Measurements from ENCODE around the gene USP5.

DNA sequence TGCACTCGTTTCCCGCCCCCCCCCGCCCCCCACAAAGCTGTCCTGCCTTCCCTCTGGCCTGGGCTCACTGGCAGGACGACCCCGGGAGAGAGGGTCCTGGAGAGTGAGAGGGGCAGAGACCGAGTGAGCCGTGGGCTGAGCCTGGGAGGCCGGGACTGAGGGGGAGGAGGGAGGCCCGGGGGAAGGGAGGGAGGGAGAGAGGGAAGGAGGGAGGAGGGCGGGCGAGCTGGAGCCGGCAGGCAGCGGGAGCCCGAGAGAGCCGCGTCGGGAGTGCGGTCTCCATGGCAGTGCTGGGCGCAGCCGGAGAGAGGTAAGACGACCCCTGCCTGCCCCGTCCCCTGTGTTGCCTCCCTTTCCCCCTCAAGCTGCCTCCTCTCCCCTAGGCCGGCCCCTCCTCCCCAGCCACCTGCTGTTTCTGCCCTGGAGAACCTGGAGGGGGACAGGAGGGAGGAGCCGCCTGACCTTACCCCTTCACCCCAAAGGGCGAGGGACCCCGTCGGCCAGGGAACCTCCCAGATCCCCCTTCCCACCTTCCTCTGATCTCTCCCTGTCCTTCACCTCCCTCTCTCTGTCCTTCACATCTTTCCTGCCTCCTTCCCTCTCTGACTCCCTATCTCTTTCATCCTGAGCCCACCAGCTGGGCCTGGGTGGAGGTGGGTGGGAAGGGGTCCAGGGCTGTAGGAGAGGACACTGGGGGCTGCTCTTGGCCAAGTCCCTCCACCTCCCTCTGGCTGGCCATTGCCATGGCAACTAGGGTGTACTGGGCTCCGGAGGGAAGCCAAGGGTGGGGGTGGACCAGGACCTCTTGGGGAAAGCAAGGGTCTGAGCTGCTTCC is 30.1 kb upstream of the USP5 start, which contains the start of gene GPR162:
- TF ChIP-seq, protein P1, sequence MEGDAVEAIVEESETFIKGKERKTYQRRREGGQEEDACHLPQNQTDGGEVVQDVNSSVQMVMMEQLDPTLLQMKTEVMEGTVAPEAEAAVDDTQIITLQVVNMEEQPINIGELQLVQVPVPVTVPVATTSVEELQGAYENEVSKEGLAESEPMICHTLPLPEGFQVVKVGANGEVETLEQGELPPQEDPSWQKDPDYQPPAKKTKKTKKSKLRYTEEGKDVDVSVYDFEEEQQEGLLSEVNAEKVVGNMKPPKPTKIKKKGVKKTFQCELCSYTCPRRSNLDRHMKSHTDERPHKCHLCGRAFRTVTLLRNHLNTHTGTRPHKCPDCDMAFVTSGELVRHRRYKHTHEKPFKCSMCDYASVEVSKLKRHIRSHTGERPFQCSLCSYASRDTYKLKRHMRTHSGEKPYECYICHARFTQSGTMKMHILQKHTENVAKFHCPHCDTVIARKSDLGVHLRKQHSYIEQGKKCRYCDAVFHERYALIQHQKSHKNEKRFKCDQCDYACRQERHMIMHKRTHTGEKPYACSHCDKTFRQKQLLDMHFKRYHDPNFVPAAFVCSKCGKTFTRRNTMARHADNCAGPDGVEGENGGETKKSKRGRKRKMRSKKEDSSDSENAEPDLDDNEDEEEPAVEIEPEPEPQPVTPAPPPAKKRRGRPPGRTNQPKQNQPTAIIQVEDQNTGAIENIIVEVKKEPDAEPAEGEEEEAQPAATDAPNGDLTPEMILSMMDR (IDR thresholded peaks at IDR 0.05), result no peak
- TF ChIP-seq POLR2A (IDR thresholded peaks at IDR 0.05), result no peak

Data from lower leg skin (tissue), 3 donors.